Measurements from ENCODE around the gene LRP3.

Gene LRP3

DNA sequence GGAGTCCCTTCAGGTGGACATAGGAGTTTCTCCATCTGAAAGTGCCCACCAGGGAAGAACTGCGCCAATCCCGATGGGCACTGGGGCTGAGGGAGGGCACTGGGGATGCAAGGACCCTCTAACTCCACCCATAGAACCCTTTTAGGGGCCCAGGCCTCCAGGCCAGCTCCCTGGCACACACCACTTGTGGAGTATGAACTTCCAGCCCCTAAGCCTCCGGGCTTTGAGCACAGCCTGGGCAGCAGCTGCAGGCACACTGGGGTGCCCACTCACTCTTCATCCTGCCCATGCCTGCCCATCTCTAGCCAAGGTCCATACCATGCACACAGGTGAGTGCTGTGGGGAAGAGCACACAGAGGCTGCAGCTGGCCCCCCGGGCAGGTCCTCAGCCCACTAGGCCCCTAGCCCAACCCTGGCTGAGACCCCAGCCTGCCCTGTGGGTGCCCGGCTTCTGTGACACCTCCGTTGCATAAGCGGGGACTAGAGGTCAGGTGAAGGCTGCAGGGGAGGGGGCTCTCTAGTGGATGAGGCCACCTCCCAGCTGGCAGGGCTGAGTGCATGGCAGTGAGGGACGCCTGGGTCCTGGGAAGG lies 46.1 kb downstream of the LRP3 start:
- DNase-seq, result no peak

- no peak for DNase-seq
Observed at GRCh38 chr19:33241091-33241529, 47.0 kb downstream of the LRP3 start.

GRCh38 chr19:33241530-33242101 lies 47.5 kb downstream of the LRP3 start:
- DNase-seq, result no peak

DNA sequence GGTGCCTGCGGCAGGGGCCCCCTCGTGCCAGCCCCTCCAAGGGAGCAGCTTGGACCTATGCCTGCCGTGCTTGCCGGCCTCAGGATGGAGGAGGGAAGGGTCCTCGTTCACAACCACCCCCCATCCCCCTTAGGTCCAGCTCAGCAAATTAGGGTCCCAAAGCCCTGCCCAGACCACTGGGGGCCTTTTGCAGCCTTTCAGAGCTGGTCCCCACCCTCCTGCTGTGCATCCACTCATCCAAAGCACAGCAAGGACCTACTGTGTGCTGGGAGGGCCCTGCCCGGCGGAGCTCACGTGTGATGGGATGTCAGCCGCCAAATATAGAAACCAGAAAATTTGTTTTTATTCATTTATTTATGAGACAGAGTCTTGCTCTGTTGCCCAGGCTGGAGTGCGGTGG lies 48.0 kb downstream of the LRP3 start:
- DNase-seq, result no peak

GRCh38 chr19:33242911-33243310 lies 48.8 kb downstream of the LRP3 start:
- no peak for DNase-seq

- DNase-seq, result no peak
Observed at GRCh38 chr19:33245948-33246708, 52.0 kb downstream of the LRP3 start.

DNA sequence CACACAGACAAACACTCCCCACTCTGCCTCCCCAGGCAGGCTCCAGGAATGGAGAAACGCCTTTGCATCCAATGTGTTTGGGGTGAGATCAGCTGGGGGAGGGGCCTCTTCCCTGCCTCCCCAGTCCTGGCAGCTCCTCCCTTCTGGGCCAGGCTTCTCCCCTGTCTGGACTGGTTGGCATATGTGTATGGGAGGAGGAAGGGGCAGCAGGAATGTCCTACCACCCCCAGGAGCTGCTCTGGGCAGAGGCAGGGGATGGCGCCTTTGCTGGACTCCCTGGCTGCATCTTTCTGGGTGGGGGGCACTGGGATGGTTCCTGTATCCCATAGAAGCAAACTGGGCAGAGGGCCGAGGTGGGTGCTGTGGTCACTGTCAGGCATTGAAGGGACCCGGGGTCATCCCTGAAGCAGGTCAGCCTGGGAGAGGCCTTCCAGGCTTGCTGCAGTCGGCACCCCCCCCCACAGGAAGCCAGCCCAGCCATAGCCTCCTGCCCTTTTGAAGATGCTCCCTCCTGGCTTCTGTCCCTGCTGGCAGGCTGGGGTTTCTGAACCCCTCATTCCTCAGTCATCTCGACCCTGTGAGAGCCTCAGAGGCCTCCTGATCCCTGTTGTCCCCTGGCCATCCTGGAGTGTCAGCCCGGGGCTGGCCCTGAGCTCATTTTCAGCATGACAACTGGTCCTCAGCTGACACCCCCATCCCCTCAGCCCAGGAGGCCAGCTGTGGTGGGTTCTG lies 52.7 kb downstream of the LRP3 start:
- no peak for DNase-seq

- DNase-seq, result no peak
Observed at GRCh38 chr19:33247441-33247819, 53.3 kb downstream of the LRP3 start.

GRCh38 chr19:33248104-33248503 lies 54.0 kb downstream of the LRP3 start:
- no peak for DNase-seq

- no peak for DNase-seq
Observed at GRCh38 chr19:33248553-33248953, 54.4 kb downstream of the LRP3 start.

GRCh38 chr19:33248954-33249613 lies 55.0 kb downstream of the LRP3 start:
- DNase-seq, result no peak

GRCh38 chr19:33249740-33250366 lies 55.7 kb downstream of the LRP3 start:
- no peak for DNase-seq

DNA sequence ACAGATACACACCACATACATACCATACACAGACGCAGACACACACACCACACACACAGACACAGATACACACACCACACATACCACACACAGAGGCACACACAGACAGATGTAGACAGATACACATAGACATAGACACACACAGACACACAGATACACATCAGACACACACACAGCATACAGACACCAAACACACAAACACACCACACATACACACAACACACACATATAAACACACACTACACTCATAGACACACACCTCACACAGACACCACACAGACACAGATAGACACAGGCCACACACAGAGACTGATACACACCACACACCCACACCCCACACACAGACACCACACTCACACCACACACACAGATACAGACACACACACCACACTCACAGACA lies 56.4 kb downstream of the LRP3 start:
- no peak for DNase-seq

DNA sequence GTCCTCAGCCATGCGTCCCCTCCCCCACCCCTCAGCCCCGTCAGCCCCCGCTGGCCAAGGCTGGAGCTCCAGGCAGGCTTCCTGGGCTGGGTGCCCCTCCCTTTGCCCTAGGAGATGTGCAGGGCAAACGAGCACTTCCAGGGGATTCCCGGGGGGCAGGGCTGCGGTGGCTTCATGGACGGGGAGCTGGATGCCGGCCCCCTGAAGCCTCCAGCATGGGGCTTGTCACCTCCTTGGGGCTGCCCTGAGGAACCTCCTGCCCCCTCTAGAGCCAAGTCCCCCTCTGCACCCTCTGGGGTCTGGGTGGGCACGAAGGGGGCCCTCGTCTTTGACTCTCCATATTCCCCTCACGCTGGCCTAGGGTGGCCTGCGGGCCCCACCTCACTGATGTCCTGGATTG lies 56.9 kb downstream of the LRP3 start:
- no peak for DNase-seq

DNA sequence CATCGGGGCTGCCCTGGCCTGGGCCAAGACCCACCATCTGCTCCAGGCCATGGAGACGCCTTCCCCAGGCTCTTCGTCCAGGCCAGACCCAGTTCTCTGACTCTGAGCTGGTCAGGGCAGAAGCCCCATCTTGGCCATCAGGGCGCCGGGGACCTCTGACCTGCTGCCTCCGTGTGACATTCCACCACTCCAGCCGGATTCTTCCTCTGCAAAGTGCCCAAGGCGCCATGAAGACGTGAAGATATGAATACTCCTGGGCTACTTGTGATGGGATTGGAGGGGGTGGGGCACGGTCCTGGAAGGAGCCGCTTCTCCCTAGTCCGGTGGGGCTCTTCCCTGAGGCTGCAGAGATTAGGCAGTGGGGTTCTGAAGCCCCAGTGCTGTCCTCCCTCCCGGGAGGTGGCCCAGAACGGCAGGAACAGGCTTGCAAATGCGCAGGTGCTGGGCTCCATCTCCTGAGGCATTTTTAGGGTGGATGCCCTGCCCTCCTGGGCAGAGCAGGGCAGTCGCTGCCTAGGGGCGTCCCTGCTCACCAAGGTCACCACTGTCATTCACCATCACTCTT lies 57.5 kb downstream of the LRP3 start:
- DNase-seq, result no peak

DNA sequence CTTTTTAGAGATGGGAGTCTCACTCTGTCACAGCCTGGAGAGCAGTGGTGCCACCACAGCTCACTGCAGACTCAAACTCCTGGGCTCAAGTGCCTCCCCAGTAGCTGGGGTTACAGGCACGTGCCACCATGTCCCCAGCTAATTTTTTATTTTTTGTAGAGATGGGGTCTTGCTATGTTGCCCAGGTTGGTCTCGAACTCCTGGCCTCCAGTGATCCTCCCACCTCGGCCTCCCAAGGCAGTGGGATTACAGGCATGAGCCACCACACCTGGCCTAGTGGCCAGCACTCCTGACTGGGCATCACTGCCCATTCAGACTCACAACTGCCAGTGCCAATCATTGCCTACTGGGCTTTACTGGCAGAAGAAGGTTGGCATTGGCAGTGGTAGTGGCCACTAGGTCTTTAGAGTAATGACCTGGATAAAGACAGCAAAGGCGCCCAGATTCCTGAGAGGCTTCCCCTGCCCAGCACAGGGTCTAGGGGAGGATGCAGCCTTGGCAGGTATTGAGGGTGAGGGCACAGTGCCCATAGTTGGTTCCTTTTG lies 58.4 kb downstream of the LRP3 start:
- no peak for DNase-seq

GRCh38 chr19:33252971-33253370 lies 58.8 kb downstream of the LRP3 start:
- DNase-seq, result no peak

DNA sequence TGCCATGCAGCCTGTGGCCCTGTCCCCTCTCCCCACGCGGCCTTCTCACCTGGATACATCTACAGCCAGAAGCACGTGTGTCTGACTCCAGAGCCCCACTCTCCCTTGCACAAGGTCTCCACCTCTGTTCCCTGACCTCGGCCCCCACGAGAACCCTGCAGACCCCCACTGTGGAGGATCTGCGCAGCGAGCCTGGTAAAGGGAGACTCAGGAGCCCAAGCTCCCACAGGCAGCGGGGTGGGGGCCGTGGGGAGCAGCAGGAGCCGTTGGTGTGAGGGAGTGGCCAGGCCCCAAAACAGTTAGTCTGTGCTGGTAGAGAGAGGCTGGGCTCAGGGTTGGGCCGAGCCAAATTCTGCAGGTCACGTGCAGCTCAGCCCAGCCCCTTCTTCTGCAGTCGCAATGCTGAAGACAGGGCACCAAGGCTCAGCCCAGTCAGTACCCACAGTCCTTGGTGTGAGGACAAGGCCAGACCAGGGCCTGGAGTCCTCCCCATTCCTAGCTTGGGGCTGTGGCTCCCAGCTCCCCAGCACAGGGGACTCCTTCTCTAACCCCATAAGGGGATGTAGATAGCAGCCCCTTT lies 60.2 kb downstream of the LRP3 start:
- no peak for DNase-seq

DNA sequence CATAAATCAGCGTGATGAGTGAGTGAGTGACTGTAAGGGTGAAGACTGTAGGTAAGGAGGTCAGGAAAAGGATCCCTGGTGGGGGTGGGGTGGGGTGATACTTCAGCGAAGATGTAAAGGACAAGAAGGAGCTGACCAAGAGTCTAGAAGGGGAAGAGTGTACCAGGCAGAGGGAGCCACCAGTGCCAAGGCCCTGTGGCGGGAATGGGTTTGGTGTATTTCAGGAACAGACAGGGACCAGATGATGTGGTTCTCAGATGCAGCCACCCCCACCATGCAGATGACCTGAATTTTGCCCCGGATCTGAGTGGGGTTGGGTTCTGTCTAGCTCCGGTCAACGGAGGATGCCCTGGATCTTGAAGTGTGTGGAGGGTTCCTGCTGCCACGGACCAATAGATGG lies 61.7 kb downstream of the LRP3 start:
- DNase-seq, result no peak

- no peak for DNase-seq
Observed at GRCh38 chr19:33256261-33256660, 62.1 kb downstream of the LRP3 start.

DNA sequence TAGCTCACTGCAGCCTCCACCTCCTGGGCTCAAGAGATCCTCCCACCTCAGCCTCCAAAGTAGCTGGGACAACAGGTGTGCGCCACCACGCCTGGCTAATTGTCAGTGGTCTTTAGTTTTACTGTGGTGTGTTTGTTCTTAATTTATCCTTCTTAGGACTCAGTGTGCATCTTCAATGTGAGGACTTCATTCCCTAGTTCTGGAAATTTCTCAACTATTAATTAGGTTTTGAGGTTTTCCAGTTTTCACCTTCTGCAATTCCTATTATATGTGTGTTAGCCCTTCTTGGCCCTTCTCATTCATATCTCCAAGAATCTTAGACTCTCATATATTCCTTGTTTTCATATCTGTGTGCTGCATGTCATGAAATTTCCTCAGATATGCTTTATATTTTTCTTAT lies 63.7 kb downstream of the LRP3 start:
- no peak for DNase-seq

All from NCI-H2029 treated with DMSO at 0.1 percent for 48 hours (cell line).